ENCODE data around the gene SLC24A2. TPM values are rescaled to one million over a fixed set of nuclear protein-coding genes. Genes with fewer than 3 reads are reported as not detected.

The SLC24A2 gene
- total and polyA plus RNA-seq, 2 of the 8 experiments (the other 6 are each of a cell fraction or from before 2014, with no cell fraction given) = 2.8 to 6.5 TPM

DNA sequence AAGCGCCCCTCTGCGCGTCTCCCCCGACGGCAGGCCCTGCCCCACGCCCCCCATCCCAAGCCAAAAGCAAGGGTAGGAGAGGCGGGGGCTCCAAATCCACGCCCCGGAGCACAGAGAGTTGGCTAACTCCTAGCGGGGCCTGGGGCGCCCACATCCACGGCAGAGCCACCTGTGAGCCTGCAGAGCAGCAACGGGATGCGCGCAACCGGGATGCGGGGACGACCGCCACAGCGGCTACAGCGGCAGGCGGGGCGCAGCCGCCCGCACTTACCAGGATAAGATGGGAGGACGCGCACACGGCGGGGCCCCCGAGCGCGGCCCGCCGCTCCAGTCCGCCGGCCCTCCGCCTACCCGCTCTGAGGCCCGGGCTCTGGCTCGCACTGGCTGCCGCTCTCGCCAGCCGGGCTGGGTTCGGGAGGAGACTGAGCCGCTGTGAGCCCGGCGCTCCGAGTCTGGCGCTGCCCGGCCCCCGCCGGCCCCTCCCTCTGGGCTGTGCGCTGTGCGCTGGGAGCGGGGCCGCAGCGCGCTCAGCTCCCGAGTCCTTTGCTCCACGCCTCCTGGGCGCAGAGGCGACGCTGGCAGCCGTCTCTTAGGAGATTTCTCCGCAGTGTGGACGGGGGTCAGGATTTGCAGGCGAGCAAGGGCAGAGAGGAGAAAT is at the start of gene SLC24A2 (continued):
- no peak for TF ChIP-seq ZNF274 (IDR thresholded peaks at IDR 0.05; ENCODE audit: borderline replicate concordance, extremely low read depth, low read length)
- TF ChIP-seq GTF2F1 (IDR thresholded peaks at IDR 0.05; ENCODE audit: borderline replicate concordance, low read depth, low read length) = no peak
- no peak for TF ChIP-seq BACH1 (IDR thresholded peaks at IDR 0.05; ENCODE audit: low read length)
- no peak for TF ChIP-seq POU5F1 (IDR thresholded peaks at IDR 0.05; ENCODE audit: low read depth, low read length)
- no peak for TF ChIP-seq EP300 (IDR thresholded peaks at IDR 0.05; ENCODE audit: borderline replicate concordance in 1 of 2, low read depth in 2 of 2, low read length in 2 of 2)
- peak in 1 of 2 experiments; percentile 7; a peak in 1 of 4 replicates for TF ChIP-seq RAD21 (IDR thresholded peaks at IDR 0.05 in 1 of 2, conservative IDR thresholded peaks at IDR 0.05 in 1 of 2; ENCODE audit: low read depth in 2 of 2, low read length in 2 of 2)
- TF ChIP-seq GABPA (IDR thresholded peaks at IDR 0.05; ENCODE audit: borderline replicate concordance, insufficient read depth, low read length) = peak; percentile 15; the same call in 1 of the 2 replicates
- TF ChIP-seq, protein P1, sequence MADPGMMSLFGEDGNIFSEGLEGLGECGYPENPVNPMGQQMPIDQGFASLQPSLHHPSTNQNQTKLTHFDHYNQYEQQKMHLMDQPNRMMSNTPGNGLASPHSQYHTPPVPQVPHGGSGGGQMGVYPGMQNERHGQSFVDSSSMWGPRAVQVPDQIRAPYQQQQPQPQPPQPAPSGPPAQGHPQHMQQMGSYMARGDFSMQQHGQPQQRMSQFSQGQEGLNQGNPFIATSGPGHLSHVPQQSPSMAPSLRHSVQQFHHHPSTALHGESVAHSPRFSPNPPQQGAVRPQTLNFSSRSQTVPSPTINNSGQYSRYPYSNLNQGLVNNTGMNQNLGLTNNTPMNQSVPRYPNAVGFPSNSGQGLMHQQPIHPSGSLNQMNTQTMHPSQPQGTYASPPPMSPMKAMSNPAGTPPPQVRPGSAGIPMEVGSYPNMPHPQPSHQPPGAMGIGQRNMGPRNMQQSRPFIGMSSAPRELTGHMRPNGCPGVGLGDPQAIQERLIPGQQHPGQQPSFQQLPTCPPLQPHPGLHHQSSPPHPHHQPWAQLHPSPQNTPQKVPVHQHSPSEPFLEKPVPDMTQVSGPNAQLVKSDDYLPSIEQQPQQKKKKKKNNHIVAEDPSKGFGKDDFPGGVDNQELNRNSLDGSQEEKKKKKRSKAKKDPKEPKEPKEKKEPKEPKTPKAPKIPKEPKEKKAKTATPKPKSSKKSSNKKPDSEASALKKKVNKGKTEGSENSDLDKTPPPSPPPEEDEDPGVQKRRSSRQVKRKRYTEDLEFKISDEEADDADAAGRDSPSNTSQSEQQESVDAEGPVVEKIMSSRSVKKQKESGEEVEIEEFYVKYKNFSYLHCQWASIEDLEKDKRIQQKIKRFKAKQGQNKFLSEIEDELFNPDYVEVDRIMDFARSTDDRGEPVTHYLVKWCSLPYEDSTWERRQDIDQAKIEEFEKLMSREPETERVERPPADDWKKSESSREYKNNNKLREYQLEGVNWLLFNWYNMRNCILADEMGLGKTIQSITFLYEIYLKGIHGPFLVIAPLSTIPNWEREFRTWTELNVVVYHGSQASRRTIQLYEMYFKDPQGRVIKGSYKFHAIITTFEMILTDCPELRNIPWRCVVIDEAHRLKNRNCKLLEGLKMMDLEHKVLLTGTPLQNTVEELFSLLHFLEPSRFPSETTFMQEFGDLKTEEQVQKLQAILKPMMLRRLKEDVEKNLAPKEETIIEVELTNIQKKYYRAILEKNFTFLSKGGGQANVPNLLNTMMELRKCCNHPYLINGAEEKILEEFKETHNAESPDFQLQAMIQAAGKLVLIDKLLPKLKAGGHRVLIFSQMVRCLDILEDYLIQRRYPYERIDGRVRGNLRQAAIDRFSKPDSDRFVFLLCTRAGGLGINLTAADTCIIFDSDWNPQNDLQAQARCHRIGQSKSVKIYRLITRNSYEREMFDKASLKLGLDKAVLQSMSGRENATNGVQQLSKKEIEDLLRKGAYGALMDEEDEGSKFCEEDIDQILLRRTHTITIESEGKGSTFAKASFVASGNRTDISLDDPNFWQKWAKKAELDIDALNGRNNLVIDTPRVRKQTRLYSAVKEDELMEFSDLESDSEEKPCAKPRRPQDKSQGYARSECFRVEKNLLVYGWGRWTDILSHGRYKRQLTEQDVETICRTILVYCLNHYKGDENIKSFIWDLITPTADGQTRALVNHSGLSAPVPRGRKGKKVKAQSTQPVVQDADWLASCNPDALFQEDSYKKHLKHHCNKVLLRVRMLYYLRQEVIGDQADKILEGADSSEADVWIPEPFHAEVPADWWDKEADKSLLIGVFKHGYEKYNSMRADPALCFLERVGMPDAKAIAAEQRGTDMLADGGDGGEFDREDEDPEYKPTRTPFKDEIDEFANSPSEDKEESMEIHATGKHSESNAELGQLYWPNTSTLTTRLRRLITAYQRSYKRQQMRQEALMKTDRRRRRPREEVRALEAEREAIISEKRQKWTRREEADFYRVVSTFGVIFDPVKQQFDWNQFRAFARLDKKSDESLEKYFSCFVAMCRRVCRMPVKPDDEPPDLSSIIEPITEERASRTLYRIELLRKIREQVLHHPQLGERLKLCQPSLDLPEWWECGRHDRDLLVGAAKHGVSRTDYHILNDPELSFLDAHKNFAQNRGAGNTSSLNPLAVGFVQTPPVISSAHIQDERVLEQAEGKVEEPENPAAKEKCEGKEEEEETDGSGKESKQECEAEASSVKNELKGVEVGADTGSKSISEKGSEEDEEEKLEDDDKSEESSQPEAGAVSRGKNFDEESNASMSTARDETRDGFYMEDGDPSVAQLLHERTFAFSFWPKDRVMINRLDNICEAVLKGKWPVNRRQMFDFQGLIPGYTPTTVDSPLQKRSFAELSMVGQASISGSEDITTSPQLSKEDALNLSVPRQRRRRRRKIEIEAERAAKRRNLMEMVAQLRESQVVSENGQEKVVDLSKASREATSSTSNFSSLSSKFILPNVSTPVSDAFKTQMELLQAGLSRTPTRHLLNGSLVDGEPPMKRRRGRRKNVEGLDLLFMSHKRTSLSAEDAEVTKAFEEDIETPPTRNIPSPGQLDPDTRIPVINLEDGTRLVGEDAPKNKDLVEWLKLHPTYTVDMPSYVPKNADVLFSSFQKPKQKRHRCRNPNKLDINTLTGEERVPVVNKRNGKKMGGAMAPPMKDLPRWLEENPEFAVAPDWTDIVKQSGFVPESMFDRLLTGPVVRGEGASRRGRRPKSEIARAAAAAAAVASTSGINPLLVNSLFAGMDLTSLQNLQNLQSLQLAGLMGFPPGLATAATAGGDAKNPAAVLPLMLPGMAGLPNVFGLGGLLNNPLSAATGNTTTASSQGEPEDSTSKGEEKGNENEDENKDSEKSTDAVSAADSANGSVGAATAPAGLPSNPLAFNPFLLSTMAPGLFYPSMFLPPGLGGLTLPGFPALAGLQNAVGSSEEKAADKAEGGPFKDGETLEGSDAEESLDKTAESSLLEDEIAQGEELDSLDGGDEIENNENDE (IDR thresholded peaks at IDR 0.05; ENCODE audit: insufficient replicate concordance, low read length) = no peak
- TF ChIP-seq SP2 (IDR thresholded peaks at IDR 0.05; ENCODE audit: low read length) = no peak
